ENCODE data around the gene ETNK2. TPM values are rescaled to one million over a fixed set of nuclear protein-coding genes. Genes with fewer than 3 reads are reported as not detected.

ETNK2 gene
- total RNA-seq, 1 experiment from 2014 or later, result 44.3 TPM

GRCh38 chr1:204162494-204163074, 10.7 kb upstream of the ETNK2 start:
- H3K27me3 ChIP-seq (ENCODE audit: control insufficient read depth, insufficient read depth, low read length), result no peaks in the 10 kb centered on the region; the same call in 1 of the 2 replicates
- DNase-seq, result peak; percentile 94
- no peaks in the 10 kb centered on the region for H3K36me3 ChIP-seq (replicated peaks; ENCODE audit: control insufficient read depth, insufficient read depth, low read length)
- no peak overlapping the region for H3K4me3 ChIP-seq (ENCODE audit: insufficient read depth, low read depth, low read length)

GRCh38 chr1:204161609-204162493, 10.0 kb upstream of the ETNK2 start:
- no peak for DNase-seq
- H3K36me3 ChIP-seq (replicated peaks; ENCODE audit: control insufficient read depth, insufficient read depth, low read length), result no peaks in the 10 kb centered on the region
- no peaks in the 10 kb centered on the region; the same call in 1 of the 2 replicates for H3K27me3 ChIP-seq (ENCODE audit: control insufficient read depth, insufficient read depth, low read length)
- H3K4me3 ChIP-seq (ENCODE audit: insufficient read depth, low read depth, low read length), result no peak overlapping the region

GRCh38 chr1:204157962-204158361, 6.1 kb upstream of the ETNK2 start:
- DNase-seq, result no peak
- no peaks in the 10 kb centered on the region for H3K36me3 ChIP-seq (replicated peaks; ENCODE audit: control insufficient read depth, insufficient read depth, low read length)
- H3K27me3 ChIP-seq (ENCODE audit: control insufficient read depth, insufficient read depth, low read length), result no peaks in the 10 kb centered on the region; the same call in 1 of the 2 replicates
- no peak overlapping the region for H3K4me3 ChIP-seq (ENCODE audit: insufficient read depth, low read depth, low read length)

GRCh38 chr1:204155881-204156280, 4.0 kb upstream of the ETNK2 start:
- Histone ChIP-seq H3K36me3 (replicated peaks; ENCODE audit: control insufficient read depth, insufficient read depth, low read length) (no peaks in the 10 kb centered on the region), H3K4me3 (ENCODE audit: insufficient read depth, low read depth, low read length) (no peak overlapping the region), H3K27me3 (ENCODE audit: control insufficient read depth, insufficient read depth, low read length) (peaks cover 13% of the 10 kb centered on the region; the same call in 1 of the 2 replicates)
- DNase-seq, result no peak

GRCh38 chr1:204154568-204155255, 2.9 kb upstream of the ETNK2 start:
- Histone ChIP-seq H3K27me3 (ENCODE audit: control insufficient read depth, insufficient read depth, low read length) (peaks cover 17% of the 10 kb centered on the region), H3K36me3 (replicated peaks; ENCODE audit: control insufficient read depth, insufficient read depth, low read length) (no peaks in the 10 kb centered on the region), H3K4me3 (ENCODE audit: insufficient read depth, low read depth, low read length) (no peak overlapping the region)
- no peak for DNase-seq

GRCh38 chr1:204153667-204154066, 1.8 kb upstream of the ETNK2 start:
- Histone ChIP-seq H3K4me3 (ENCODE audit: insufficient read depth, low read depth, low read length) (no peak overlapping the region), H3K27me3 (ENCODE audit: control insufficient read depth, insufficient read depth, low read length) (peaks cover 17% of the 10 kb centered on the region), H3K36me3 (replicated peaks; ENCODE audit: control insufficient read depth, insufficient read depth, low read length) (no peaks in the 10 kb centered on the region)
- DNase-seq, result no peak

GRCh38 chr1:204152310-204153044, 633 bp upstream of the ETNK2 start:
- Histone ChIP-seq H3K27me3 (ENCODE audit: control insufficient read depth, insufficient read depth, low read length) (peaks cover 17% of the 10 kb centered on the region), H3K36me3 (replicated peaks; ENCODE audit: control insufficient read depth, insufficient read depth, low read length) (no peaks in the 10 kb centered on the region), H3K4me3 (ENCODE audit: insufficient read depth, low read depth, low read length) (peak overlapping the region; percentile 67)
- no peak for DNase-seq

- H3K36me3 ChIP-seq (replicated peaks; ENCODE audit: control insufficient read depth, insufficient read depth, low read length), result peaks cover 1% of the 10 kb centered on the region; the same call in 1 of the 2 replicates
- peak; percentile 83 for DNase-seq
- H3K27me3 ChIP-seq (ENCODE audit: control insufficient read depth, insufficient read depth, low read length), result peaks cover 17% of the 10 kb centered on the region
- H3K4me3 ChIP-seq (ENCODE audit: insufficient read depth, low read depth, low read length), result peak overlapping the region; percentile 73
These were observed 917 bp downstream of the ETNK2 start for GRCh38 chr1:204150702-204151551.

- H3K27me3 ChIP-seq (ENCODE audit: control insufficient read depth, insufficient read depth, low read length), result peaks cover 17% of the 10 kb centered on the region
- DNase-seq, result no peak
These were observed 1.9 kb downstream of the ETNK2 start for GRCh38 chr1:204149635-204150565.

GRCh38 chr1:204149107-204149506, 2.7 kb downstream of the ETNK2 start:
- H3K4me3 ChIP-seq (ENCODE audit: insufficient read depth, low read depth, low read length), result no peak overlapping the region
- peaks cover 2% of the 10 kb centered on the region; the same call in 1 of the 2 replicates for H3K36me3 ChIP-seq (replicated peaks; ENCODE audit: control insufficient read depth, insufficient read depth, low read length)
- DNase-seq, result no peak
- H3K27me3 ChIP-seq (ENCODE audit: control insufficient read depth, insufficient read depth, low read length), result peaks cover 17% of the 10 kb centered on the region

More at GRCh38 chr1:204149635-204150565, 1.9 kb downstream of the ETNK2 start:
- H3K4me3 ChIP-seq (ENCODE audit: insufficient read depth, low read depth, low read length), result no peak overlapping the region
- H3K36me3 ChIP-seq (replicated peaks; ENCODE audit: control insufficient read depth, insufficient read depth, low read length), result peaks cover 2% of the 10 kb centered on the region; the same call in 1 of the 2 replicates

GRCh38 chr1:204147406-204148383, 4.1 kb downstream of the ETNK2 start:
- peak; percentile 78 for DNase-seq
- Histone ChIP-seq H3K27me3 (ENCODE audit: control insufficient read depth, insufficient read depth, low read length) (peaks cover 15% of the 10 kb centered on the region), H3K36me3 (replicated peaks; ENCODE audit: control insufficient read depth, insufficient read depth, low read length) (peaks cover 2% of the 10 kb centered on the region; the same call in 1 of the 2 replicates), H3K4me3 (ENCODE audit: insufficient read depth, low read depth, low read length) (no peak overlapping the region)

- Histone ChIP-seq H3K4me3 (ENCODE audit: insufficient read depth, low read depth, low read length) (no peak overlapping the region), H3K36me3 (replicated peaks; ENCODE audit: control insufficient read depth, insufficient read depth, low read length) (peaks cover 2% of the 10 kb centered on the region; the same call in 1 of the 2 replicates), H3K27me3 (ENCODE audit: control insufficient read depth, insufficient read depth, low read length) (peaks cover 9% of the 10 kb centered on the region)
- DNase-seq, result no peak
These were observed 4.9 kb downstream of the ETNK2 start for GRCh38 chr1:204146965-204147364.
